Heart left ventricle (tissue), 13 donors: ENCODE measurements around the gene MRPL36.
"Not testable (repeated sequence)": the region's sequence is repeated elsewhere in the genome, so short reads cannot be mapped to it uniquely, and the experiment has no call there.

Source experiments
- CTCF ChIP-seq, 12 donors: fragments of 200-600 bp; sonication (generic) in 4 of 12; IDR thresholded peaks; one replicate each; pipeline versions ENCODE4 v1.5.0 to v1.8.0; 2018 to 2022; ENCODE audit warnings: antibody characterized with exemption in 12 of 12, mild to moderate bottlenecking in 5 of 12
- POLR2A ChIP-seq, 2 donors: fragments of 450-650 bp; IDR thresholded peaks; one replicate each; pipeline ENCODE4 v1.6.1; 2017; ENCODE audit warnings: antibody characterized with exemption in 2 of 2, mild to moderate bottlenecking in 2 of 2, moderate library complexity in 2 of 2
- donor health status: ischemic (EF 13 %, LVEDD 7.1; RV severe dilation, severe dysfunction).
- donor health status: DM: no; HTN: yes; CAD: no.
- donor health status: DM: no; HTN: no; CAD: no.
- donor health status: ischemic (EF 25% LVEDD 6.9; RV normal size, moderate dysfunction).
- donor health status: ischemic (EF 25% LVEDD 5.7; RV mildly dilated, moderate dysfunction).
- donor health status: ischemic (EF 35%, LVEDD 5.7; RV mildly dilated, moderate dysfunction).
- donor health status: nonischemic (EF 11% LVEDD 7.7; RV severe dilation, severe dysfunction).
- donor health status: DM: yes; HTN: yes; CAD: no.
- donor health status: PGD.
- donor health status: ischemic (EF 29% LVEDD 5.4; RV normal size, mild dysfunction).
- donor health status: nonischemic (EF 23%, LVEDD 6.1; RV moderate dilation, normal function).

GRCh38 chr5:1843761-1844160 lies 44.1 kb upstream of the MRPL36 start:
- not testable (repeated sequence) for TF ChIP-seq CTCF, POLR2A (IDR thresholded peaks at IDR 0.05)
